Endothelial cell of umbilical vein (primary cell): ENCODE measurements around the gene MYADML2. TPM values are rescaled to one million over a fixed set of nuclear protein-coding genes. Genes with fewer than 3 reads are reported as not detected.

Experiments
- BruUV-seq: library from RNA; stranded (reverse); fragments of 400-500 nt; replicated peaks from 2 replicates; lab custom pipeline; 2021; lab: Mats Ljungman, UMichigan
- CTCF ChIA-PET: fragments of 300-600, 350-600 bp; sonication (Branson Sonifier 250); formaldehyde crosslinking; loops from one replicate; lab custom pipeline; 2021; ENCODE audit warnings: antibody characterized with exemption, inconsistent platforms; lab: Charles Lee
- POLR2A ChIA-PET: fragments of 300-600, 350-600 bp; sonication (Branson Sonifier 250); formaldehyde crosslinking; loops from one replicate; lab custom pipeline; 2021; ENCODE audit warnings: antibody characterized with exemption, inconsistent platforms; lab: Charles Lee
- DNase-seq: peaks from one replicate; pipeline ENCODE4 v3.0.0-alpha.2; 2011; ENCODE audit warnings: low read depth, low spot score
- FAIRE-seq: peaks from 2 replicates; lab custom pipeline; 2011; peaks lifted over from hg19 to GRCh38; lab: Jason Lieb, UNC
- H2AFZ ChIP-seq: 2 replicates; pipeline ENCODE4 v1.6.0; 2012; ENCODE audit warnings: low read depth, low read length, control low read depth, inconsistent platforms
- H3K27ac ChIP-seq: 2 replicates; pipeline ENCODE4 v1.5.1; 2011; ENCODE audit warnings: low read depth, mild to moderate bottlenecking, control low read depth, low read length, moderate library complexity; ENCODE audit not compliant: insufficient read depth
- H3K27me3 ChIP-seq, 2 experiments: 2 replicates each; pipeline versions ENCODE4 v1.6.0 to v1.6.1; 2011; ENCODE audit warnings: low read length in 2 of 2, mixed read lengths in 1 of 2; ENCODE audit not compliant: control insufficient read depth in 2 of 2, insufficient read depth in 2 of 2
- H3K36me3 ChIP-seq, 2 experiments: 2 replicates in 1 of 2; 3 replicates in 1 of 2; pipeline ENCODE4 v1.5.1; 2011; ENCODE audit warnings: low read length in 2 of 2, mild to moderate bottlenecking in 1 of 2, moderate library complexity in 1 of 2; ENCODE audit not compliant: control insufficient read depth in 2 of 2, insufficient read depth in 2 of 2; ENCODE audit errors: extremely low read depth in 1 of 2
- H3K4me1 ChIP-seq: 3 replicates; pipeline ENCODE4 v1.5.1; 2011; ENCODE audit warnings: mild to moderate bottlenecking, low read length; ENCODE audit not compliant: control insufficient read depth, insufficient read depth; ENCODE audit errors: extremely low read depth
- H3K4me2 ChIP-seq: 2 replicates; pipeline ENCODE4 v1.6.1; 2011; ENCODE audit warnings: low read length, control low read depth, mixed read lengths; ENCODE audit not compliant: insufficient read depth
- H3K4me3 ChIP-seq, 3 experiments: fragments of 200-600 bp in 1 of 3; sonication (generic), shearing (Covaris generic) in 1 of 3; replicated peaks in 1 of 3; 2 replicates each; pipeline ENCODE4 v1.5.1; 2011 to 2016; ENCODE audit warnings: control low read depth in 3 of 3, low read length in 3 of 3, mild to moderate bottlenecking in 2 of 3, inconsistent platforms in 1 of 3, low read depth in 1 of 3, moderate library complexity in 1 of 3; ENCODE audit not compliant: insufficient read depth in 1 of 3
- H3K79me2 ChIP-seq: 2 replicates; pipeline ENCODE4 v1.6.0; 2012; ENCODE audit warnings: low read length, inconsistent platforms; ENCODE audit not compliant: control insufficient read depth, insufficient read depth
- H3K9ac ChIP-seq: replicated peaks from 2 replicates; pipeline ENCODE3; 2011; ENCODE audit warnings: low read length, control low read depth; ENCODE audit not compliant: insufficient read depth; ENCODE audit errors: extremely low read depth
- H3K9me1 ChIP-seq: replicated peaks from 3 replicates; pipeline ENCODE4 v1.6.0; 2011; ENCODE audit warnings: mild to moderate bottlenecking, low read length; ENCODE audit not compliant: control insufficient read depth, insufficient read depth; ENCODE audit errors: extremely low read depth
- H3K9me3 ChIP-seq: replicated peaks from 2 replicates; pipeline ENCODE4 v1.5.1; 2012; ENCODE audit warnings: low read length, inconsistent platforms; ENCODE audit not compliant: control insufficient read depth, insufficient read depth
- H4K20me1 ChIP-seq: replicated peaks from 2 replicates; pipeline ENCODE3; 2011; ENCODE audit warnings: mild to moderate bottlenecking, low read length; ENCODE audit not compliant: control insufficient read depth, insufficient read depth; ENCODE audit errors: extremely low read depth
- CTCF ChIP-seq, 2 donors: IDR thresholded peaks; 1 replicate in 1 of 2; 2 replicates in 1 of 2; pipeline ENCODE4 v1.5.1; 2011; ENCODE audit warnings: low read length in 2 of 2, mild to moderate bottlenecking in 2 of 2, moderate library complexity in 2 of 2, control low read depth in 1 of 2, inconsistent platforms in 1 of 2, low read depth in 1 of 2; ENCODE audit not compliant: insufficient read depth in 1 of 2; ENCODE audit errors: extremely low read depth in 1 of 2
- EZH2 ChIP-seq: IDR thresholded peaks from 2 replicates; pipeline ENCODE4 v1.6.1; 2012; ENCODE audit warnings: borderline replicate concordance, low read depth, mild to moderate bottlenecking, moderate library complexity, low read length, inconsistent platforms; ENCODE audit not compliant: severe bottlenecking
- FOS ChIP-seq: IDR thresholded peaks from 2 replicates; pipeline ENCODE4 v1.6.1; 2011; ENCODE audit warnings: mild to moderate bottlenecking, low read length, moderate library complexity, borderline replicate concordance; ENCODE audit not compliant: insufficient read depth
- GATA2 ChIP-seq: IDR thresholded peaks from 2 replicates; pipeline ENCODE4 v1.7.0; 2011; ENCODE audit warnings: low read depth, mild to moderate bottlenecking, moderate library complexity, mixed read lengths, low read length; ENCODE audit not compliant: insufficient read length, insufficient read depth
- JUN ChIP-seq: IDR thresholded peaks from 2 replicates; pipeline ENCODE4 v1.6.1; 2011; ENCODE audit warnings: borderline replicate concordance, low read depth; ENCODE audit not compliant: insufficient read length, insufficient read depth
- MYC ChIP-seq: IDR thresholded peaks from one replicate; pipeline ENCODE4 v1.6.1; 2011; ENCODE audit warnings: mild to moderate bottlenecking, low read depth, low read length
- POLR2A ChIP-seq: IDR thresholded peaks from 2 replicates; pipeline ENCODE4 v1.6.1; 2012; ENCODE audit warnings: low read depth, mild to moderate bottlenecking, control low read depth, low read length
- POLR2AphosphoS5 ChIP-seq: IDR thresholded peaks from 2 replicates; pipeline ENCODE4 v1.6.1; 2012; ENCODE audit warnings: low read depth, mild to moderate bottlenecking, control low read depth, low read length, moderate library complexity; ENCODE audit not compliant: insufficient read depth
- dilution Hi-C: fragments of 300-500 bp; cut with MboI; formaldehyde crosslinking; loops from one replicate; pipeline ENCODE4 v1.15.0; 2019; ENCODE audit warnings: low sequenced_read_pairs; ENCODE audit not compliant: extremely low pct_ligation_motif_present
- intact Hi-C: fragments of 100-400 bp; cut with micrococcal nuclease; formaldehyde crosslinking; loops from one replicate; pipeline ENCODE4 v1.10.0; 2022
- polyA plus RNA-seq, 4 experiments: library from polyadenylated mRNA; depleted of rRNA in 3 of 4; stranded (reverse) in 3 of 4; unstranded in 1 of 4; fragments of >200 nt; gene quantifications; 2 replicates each; pipeline versions ENCODE4 v1.2.1 to v1.2.3, GENCODE V29; 2011 to 2012; ENCODE audit warnings: missing spikeins in 1 of 4
- total RNA-seq: library from RNA; stranded (reverse); gene quantifications from 2 replicates; pipeline ENCODE4 v1.2.3, GENCODE V29; 2021

The MYADML2 gene
- total and polyA plus RNA-seq, 2 donors (not counting 3 experiments of a cell fraction or from before 2014, with no cell fraction given): not detected

GRCh38 chr17:81926451-81927151 lies 20.4 kb downstream of the MYADML2 start:
- H3K4me3 ChIP-seq: peak overlapping the region; percentile 17 to 64 (median 49)
- peak overlapping the region; percentile 94 for H3K9ac ChIP-seq
- ChIA-PET CTCF (interaction anchor here (1.1 to 3.0 kb wide), 8 partner anchors 9 to 104 kb away, joined by 3 to 24 read pairs (median 8); partner anchors contain the start of gene NOTUM), POLR2A (interaction anchor here (0.6 to 1.2 kb wide), 4 partner anchors 9 to 279 kb away, joined by 3 to 10 read pairs (median 4); partner anchors contain the start of gene ANAPC11)
- H3K36me3 ChIP-seq: peaks cover 0 to 8% of the 10 kb centered on the region in 2 experiments
- H2AFZ ChIP-seq: no peak overlapping the region
- FAIRE-seq (peak; percentile 97), DNase-seq (peak; percentile 74)
- H3K27ac ChIP-seq: peak overlapping the region; percentile 77
- dilution Hi-C loops: no loop called here
- no peaks in the 10 kb centered on the region for H3K9me3 ChIP-seq
- no peaks in the 10 kb centered on the region for H4K20me1 ChIP-seq
- intact Hi-C loops: loop anchor here (1.0 to 5.0 kb wide), 6 partner anchors 11 to 228 kb away; partner anchors contain the start of genes CENPX, LRRC45, P4HB and PCYT2
- BruUV-seq: TSS peak; percentile 78
- peaks cover 53% of the 10 kb centered on the region for H3K79me2 ChIP-seq
- no peaks in the 10 kb centered on the region for H3K9me1 ChIP-seq
- TF ChIP-seq JUN (no peak), CTCF (IDR thresholded peaks at IDR 0.05; ENCODE audit: extremely low read depth in 1 of 2, insufficient read depth in 1 of 2, low read depth in 1 of 2, low read length in 2 of 2) (no peak), FOS (peak; percentile 53), EZH2 (no peak), POLR2A (peak; percentile 4), GATA2 (no peak), MYC (no peak), POLR2AphosphoS5 (peak; percentile 54)
- no peaks in the 10 kb centered on the region for H3K27me3 ChIP-seq
- H3K4me2 ChIP-seq: peak overlapping the region; percentile 79
- peaks cover 17% of the 10 kb centered on the region for H3K4me1 ChIP-seq
